Heart right ventricle (tissue), 16 donors: Measurements from ENCODE around the gene CEP57. TPM values are rescaled to one million over a fixed set of nuclear protein-coding genes. Genes with fewer than 3 reads are reported as not detected.
"Not testable (repeated sequence)": the region's sequence is repeated elsewhere in the genome, so short reads cannot be mapped to it uniquely, and the experiment has no call there.

Source experiments
- ATAC-seq, 8 donors: fragments of 200-7000 bp; cut with Tn5 transposase; one replicate each; pipeline ENCODE4 v1.9.1; 2020; ENCODE audit warnings: mild to moderate bottlenecking in 8 of 8, moderate library complexity in 8 of 8, moderate number of reproducible peaks in 1 of 8
- DNase-seq, 2 donors: peaks; one replicate each; pipeline ENCODE4 v3.0.0-alpha.2; 2020
- H3K27ac ChIP-seq, 10 donors: fragments of 200-600 bp; sonication (generic) in 2 of 10; one replicate each; pipeline versions ENCODE4 v1.5.0 to v1.8.0; 2020 to 2022; ENCODE audit warnings: mild to moderate bottlenecking in 3 of 10
- H3K27me3 ChIP-seq, 7 donors: fragments of 200-600 bp; one replicate each; pipeline ENCODE4 v1.8.0; 2021 to 2022; ENCODE audit warnings: mild to moderate bottlenecking in 2 of 7
- H3K36me3 ChIP-seq, 9 donors: fragments of 200-600 bp; sonication (generic) in 1 of 9; one replicate each; pipeline versions ENCODE4 v1.5.0 to v1.8.0; 2020 to 2022; ENCODE audit warnings: mild to moderate bottlenecking in 2 of 9
- H3K4me1 ChIP-seq, 9 donors: fragments of 200-600 bp; sonication (generic) in 1 of 9; one replicate each; pipeline versions ENCODE4 v1.5.0 to v1.8.0; 2020 to 2022; ENCODE audit warnings: mild to moderate bottlenecking in 4 of 9
- H3K4me3 ChIP-seq, 10 donors: fragments of 200-600 bp; sonication (generic) in 2 of 10; one replicate each; pipeline versions ENCODE4 v1.5.0 to v1.8.0; 2020 to 2022; ENCODE audit warnings: mild to moderate bottlenecking in 7 of 10, moderate library complexity in 2 of 10
- H3K9me3 ChIP-seq, 11 donors: fragments of 200-600 bp in 10 of 11; sonication (generic) in 2 of 11; one replicate each; pipeline versions ENCODE4 v1.5.0 to v1.8.0; 2013 to 2022; ENCODE audit warnings: mild to moderate bottlenecking in 2 of 11, control low read depth in 1 of 11, moderate library complexity in 1 of 11
- WGBS, 2 donors: extraction: QIAGEN DNeasy Blood & Tissue Kit; methylation state at CpG; one replicate each; pipeline ENCODE4 v1.1.7; 2013; ENCODE audit warnings: inconsistent platforms in 1 of 2; 5-methylcytosine and 5-hydroxymethylcytosine counted together
- intact Hi-C, 10 donors: fragments of 100-400 bp; cut with DNase I; formaldehyde crosslinking; loops; one replicate each; pipeline versions ENCODE4 v1.11.1 to v1.14.2; 2022
- polyA plus RNA-seq, 2 donors: library from polyadenylated mRNA; stranded (reverse); fragments of 200-250 nt; gene quantifications; one replicate each; pipeline ENCODE4 v1.2.3, GENCODE V29; 2013
- total RNA-seq, 10 donors: library from RNA; stranded (reverse); fragmentation: NEBNext Ultra II Directional in 3 of 10; extraction: Animal tissue kit (Norgen Biotek cat#: 25700) in 3 of 10; gene quantifications; one replicate each; pipeline versions ENCODE4 v1.2.1 to v1.2.4, GENCODE V29; 2021 to 2023
- TF ChIP-seq, protein P1 (sequence below), 9 donors: fragments of 200-600 bp; sonication (generic) in 2 of 9; IDR thresholded peaks; one replicate each; pipeline versions ENCODE4 v1.5.0 to v1.8.0; 2021 to 2022; ENCODE audit warnings: antibody characterized with exemption in 9 of 9, mild to moderate bottlenecking in 5 of 9, moderate library complexity in 1 of 9
- donor health status: Arrhythmogenic right ventricular cardiomyopathy.
- donor health status: ischemic (EF 13 %, LVEDD 7.1; RV severe dilation, severe dysfunction).
- donor health status: healthy with polysubstance abuse.
- donor health status: DM: no; HTN: yes; CAD: no.
- donor health status: DM: no; HTN: no; CAD: no.
- donor health status: ischemic (EF 25% LVEDD 6.9; RV normal size, moderate dysfunction).
- donor health status: ischemic (EF 25% LVEDD 5.7; RV mildly dilated, moderate dysfunction).
- donor health status: healthy.
- donor health status: DM: yes; HTN: yes; CAD: no.
- donor health status: Ischemic cardiomyopathy.
- donor health status: ischemic (EF 35%, LVEDD 5.7; RV mildly dilated, moderate dysfunction).
- donor health status: nonischemic (EF 11% LVEDD 7.7; RV severe dilation, severe dysfunction).
- donor health status: DM: yes; HTN: yes; CAD: no.
- donor health status: PGD.
- donor health status: ischemic (EF 29% LVEDD 5.4; RV normal size, mild dysfunction).
- donor health status: nonischemic (EF 23%, LVEDD 6.1; RV moderate dilation, normal function).

CEP57 gene
- total and polyA plus RNA-seq, 12 donors = 9.1 to 28.5 (median 24.5) TPM

DNA sequence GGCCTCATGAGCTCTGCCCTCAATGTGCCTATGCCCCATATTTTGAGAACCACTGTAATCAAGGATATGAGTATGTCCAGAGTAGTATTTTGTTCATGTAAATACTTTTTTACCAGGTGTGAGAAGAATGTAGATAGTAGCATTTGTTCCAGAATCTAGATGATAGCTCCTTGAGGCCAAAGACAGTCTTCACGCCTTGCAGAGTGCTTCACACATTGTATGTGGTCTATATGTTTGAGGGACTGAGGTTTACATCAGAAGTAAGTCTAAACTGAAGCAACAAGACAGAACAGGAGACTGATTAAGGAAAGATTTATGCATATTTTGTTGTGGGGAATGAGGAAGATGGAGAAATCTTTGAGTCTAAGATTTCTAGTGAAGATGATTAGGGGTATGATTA, 12.5 kb downstream of the CEP57 start:
- Histone ChIP-seq H3K4me1 (peaks cover 0 to 4% (median 0%) of the 10 kb centered on the region in 9 donors), H3K4me3 (no peak overlapping the region), H3K27me3 (no peaks in the 10 kb centered on the region), H3K9me3 (no peaks in the 10 kb centered on the region), H3K36me3 (peaks cover 0 to 65% (median 13%) of the 10 kb centered on the region in 9 donors), H3K27ac (no peak overlapping the region)
- no peak for ATAC-seq
- intact Hi-C loops = no loop called here
- TF ChIP-seq, protein P1, sequence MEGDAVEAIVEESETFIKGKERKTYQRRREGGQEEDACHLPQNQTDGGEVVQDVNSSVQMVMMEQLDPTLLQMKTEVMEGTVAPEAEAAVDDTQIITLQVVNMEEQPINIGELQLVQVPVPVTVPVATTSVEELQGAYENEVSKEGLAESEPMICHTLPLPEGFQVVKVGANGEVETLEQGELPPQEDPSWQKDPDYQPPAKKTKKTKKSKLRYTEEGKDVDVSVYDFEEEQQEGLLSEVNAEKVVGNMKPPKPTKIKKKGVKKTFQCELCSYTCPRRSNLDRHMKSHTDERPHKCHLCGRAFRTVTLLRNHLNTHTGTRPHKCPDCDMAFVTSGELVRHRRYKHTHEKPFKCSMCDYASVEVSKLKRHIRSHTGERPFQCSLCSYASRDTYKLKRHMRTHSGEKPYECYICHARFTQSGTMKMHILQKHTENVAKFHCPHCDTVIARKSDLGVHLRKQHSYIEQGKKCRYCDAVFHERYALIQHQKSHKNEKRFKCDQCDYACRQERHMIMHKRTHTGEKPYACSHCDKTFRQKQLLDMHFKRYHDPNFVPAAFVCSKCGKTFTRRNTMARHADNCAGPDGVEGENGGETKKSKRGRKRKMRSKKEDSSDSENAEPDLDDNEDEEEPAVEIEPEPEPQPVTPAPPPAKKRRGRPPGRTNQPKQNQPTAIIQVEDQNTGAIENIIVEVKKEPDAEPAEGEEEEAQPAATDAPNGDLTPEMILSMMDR (IDR thresholded peaks at IDR 0.05) = no peak
- 98% methylated on average over 1 of the region's 1 CpG for WGBS, 2 donors
- no peak for DNase-seq

DNA sequence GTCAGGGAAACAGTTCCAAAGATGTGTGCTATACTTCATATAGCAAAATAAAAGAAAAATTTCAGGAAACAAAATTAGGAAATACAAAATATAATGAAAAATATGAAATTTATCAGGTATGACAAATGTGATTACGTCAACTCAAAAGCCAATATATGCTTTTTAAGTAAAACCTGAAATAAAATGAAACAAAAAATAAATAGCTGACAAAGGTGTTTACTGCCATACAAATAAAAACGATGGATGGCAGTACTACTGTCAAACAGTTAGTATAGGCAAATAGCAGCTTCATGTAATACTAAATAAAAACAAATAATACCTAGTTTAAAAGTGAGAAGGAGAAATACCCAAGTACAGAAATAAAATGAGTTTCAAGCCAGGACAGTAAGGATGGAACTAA, 13.7 kb downstream of the CEP57 start:
- intact Hi-C loops = no loop called here
- TF ChIP-seq, protein P1 (IDR thresholded peaks at IDR 0.05) = no peak
- H3K4me1 ChIP-seq = peaks cover 0 to 4% (median 0%) of the 10 kb centered on the region in 9 donors
- no peak for ATAC-seq
- H3K36me3 ChIP-seq = peaks cover 0 to 65% (median 13%) of the 10 kb centered on the region in 9 donors
- no peak overlapping the region for H3K4me3 ChIP-seq
- no peaks in the 10 kb centered on the region for H3K9me3 ChIP-seq
- no peak overlapping the region for H3K27ac ChIP-seq
- 99% methylated on average over 2 of the region's 2 CpGs for WGBS, 2 donors
- no peak for DNase-seq
- H3K27me3 ChIP-seq = no peaks in the 10 kb centered on the region

DNA sequence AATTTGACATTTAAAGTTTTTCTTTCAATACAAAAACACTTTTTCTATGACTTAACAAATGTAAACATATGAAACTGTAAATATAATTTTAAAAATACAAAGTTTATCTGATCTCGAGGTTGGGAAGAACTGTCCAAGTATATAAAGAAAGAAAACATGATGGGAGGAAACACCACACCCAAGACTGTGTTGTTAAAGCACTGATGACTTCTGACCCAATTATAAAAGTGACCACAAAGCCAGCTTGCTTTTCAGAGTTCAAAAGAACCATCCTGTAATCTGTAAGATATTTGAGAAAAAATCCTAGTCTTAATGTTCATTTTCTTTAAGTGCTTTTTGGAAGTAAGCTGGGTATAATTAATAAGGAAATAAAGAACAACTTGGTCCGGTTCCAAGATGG, 15.6 kb downstream of the CEP57 start:
- intact Hi-C loops = no loop called here
- no peak for ATAC-seq
- TF ChIP-seq, protein P1 (IDR thresholded peaks at IDR 0.05) = no peak
- 80 to 81% methylated on average over 2 of the region's 2 CpGs for WGBS, 2 donors
- peaks cover 0 to 47% (median 8%) of the 10 kb centered on the region in 9 donors for H3K36me3 ChIP-seq
- H3K27me3 ChIP-seq = no peaks in the 10 kb centered on the region
- DNase-seq = no peak
- H3K4me1 ChIP-seq = peaks cover 0 to 4% (median 0%) of the 10 kb centered on the region in 9 donors
- no peak overlapping the region for H3K27ac ChIP-seq
- H3K4me3 ChIP-seq = no peak overlapping the region
- H3K9me3 ChIP-seq = peaks cover 0 to 2% (median 0%) of the 10 kb centered on the region in 11 donors

DNA sequence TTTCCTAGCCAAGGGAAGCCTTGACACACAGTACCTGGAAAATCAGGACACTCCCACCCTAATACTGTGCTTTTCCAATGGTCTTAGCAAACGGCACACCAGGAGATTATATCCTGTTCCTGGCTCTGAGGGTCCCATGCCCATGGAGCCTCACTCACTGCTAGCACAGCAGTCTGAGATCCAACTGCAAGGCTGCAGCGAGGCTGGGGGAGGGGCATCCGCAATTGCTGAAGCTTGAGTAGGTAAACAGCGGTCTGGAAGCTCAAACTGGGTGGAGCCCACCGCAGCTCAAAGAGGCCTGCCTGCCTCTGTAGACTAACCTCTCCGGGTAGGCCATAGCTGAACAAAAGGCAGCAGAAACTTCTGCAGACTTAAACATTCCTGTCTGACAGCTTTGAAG, 16.2 kb downstream of the CEP57 start:
- H3K4me3 ChIP-seq, DNase-seq, intact Hi-C loops, H3K4me1 ChIP-seq, ATAC-seq, H3K27ac ChIP-seq, H3K9me3 ChIP-seq, H3K27me3 ChIP-seq: not testable (repeated sequence)
- WGBS, 2 donors = 91 to 96% methylated on average over 6 of the region's 6 CpGs
- H3K36me3 ChIP-seq = peaks cover 0 to 41% (median 8%) of the 10 kb centered on the region in 9 donors

DNA sequence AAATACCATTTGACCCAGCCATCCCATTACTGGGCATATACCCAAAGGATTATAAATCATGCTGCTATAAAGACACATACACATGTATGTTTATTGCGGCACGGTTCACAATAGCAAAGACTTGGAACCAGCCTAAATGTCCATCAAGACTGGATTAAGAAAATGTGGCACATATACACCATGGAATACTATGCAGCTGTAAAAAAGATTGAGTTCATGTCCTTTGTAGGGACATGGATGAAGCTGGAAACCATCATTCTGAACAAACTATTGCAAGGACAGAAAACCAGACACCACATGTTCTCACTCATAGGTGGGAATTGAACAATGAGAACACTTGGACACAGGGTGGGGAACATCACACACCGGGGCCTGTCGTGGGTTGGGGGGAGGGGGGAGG, 20.8 kb downstream of the CEP57 start:
- 99 to 100% methylated on average over 4 of the region's 4 CpGs for WGBS, 2 donors
- H3K36me3 ChIP-seq = peaks cover 0 to 43% (median 6%) of the 10 kb centered on the region in 9 donors
- intact Hi-C loops, H3K9me3 ChIP-seq, H3K27ac ChIP-seq, H3K27me3 ChIP-seq, H3K4me3 ChIP-seq, ATAC-seq, H3K4me1 ChIP-seq, DNase-seq: not testable (repeated sequence)
